COLO668 (cell line): ENCODE measurements around the gene MSL3B.

Experiments used
- DNase-seq: peaks from one replicate; lab custom pipeline; 2025; ENCODE audit not compliant: unreplicated experiment; lab: John Stamatoyannopoulos, UW

Gene MSL3B

DNA sequence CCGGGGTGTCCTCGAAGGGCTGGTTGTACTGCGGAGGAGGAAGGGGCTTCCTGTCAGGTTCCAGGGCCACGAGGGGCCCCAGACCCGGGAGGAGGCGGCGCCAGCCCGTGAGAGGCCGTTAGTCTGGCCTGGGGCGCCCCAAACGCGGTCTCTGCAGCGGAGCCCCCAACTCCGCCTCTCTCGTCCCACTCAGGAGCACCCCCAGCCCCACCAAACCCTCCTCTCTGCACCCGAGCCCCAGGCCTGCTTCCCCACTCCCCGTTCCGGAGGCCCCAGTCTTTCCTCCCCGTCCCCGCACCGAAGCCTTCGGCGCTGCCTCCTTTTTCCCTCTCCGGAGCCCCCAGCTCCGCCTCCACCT lies 14.3 kb downstream of the MSL3B start:
- peak; percentile 11 for DNase-seq

DNA sequence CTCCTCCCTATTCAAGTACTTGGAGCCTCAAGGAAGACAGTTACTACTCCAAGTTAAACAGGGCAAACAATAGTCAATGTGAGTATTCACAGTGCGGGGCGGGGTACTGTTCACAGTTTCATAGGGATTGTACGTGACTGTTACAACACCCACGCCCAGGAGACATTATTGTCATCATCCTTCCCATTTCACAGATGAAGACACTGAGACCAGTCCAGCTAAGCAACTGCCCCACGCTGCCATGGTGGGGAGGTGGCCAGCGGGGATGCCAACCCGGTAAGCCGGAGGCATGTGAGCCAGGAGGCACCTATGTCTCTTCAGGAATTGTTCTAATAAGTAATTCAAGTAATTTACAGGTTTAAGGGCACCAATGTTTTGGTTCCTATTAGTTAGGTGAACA lies 14.8 kb downstream of the MSL3B start:
- no peak for DNase-seq

DNA sequence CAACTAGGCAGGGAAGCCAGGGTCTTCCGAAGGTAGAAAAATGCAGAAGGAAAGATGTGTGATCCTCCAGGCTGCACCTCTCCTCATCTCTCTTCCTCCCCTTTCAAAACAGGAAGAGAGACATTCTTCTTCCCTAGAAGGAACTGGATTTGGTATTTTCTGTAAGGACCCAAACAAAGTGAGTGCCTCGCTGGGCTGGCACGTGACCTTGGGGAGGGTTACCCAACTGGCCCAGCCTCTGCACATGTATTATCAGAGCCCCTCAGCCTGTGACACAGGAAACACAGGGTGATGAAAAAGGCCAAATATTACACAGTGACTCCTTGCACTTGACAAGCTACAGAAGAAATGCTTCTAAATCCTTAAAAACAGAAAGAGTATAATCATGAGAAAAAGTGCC lies 16.1 kb downstream of the MSL3B start:
- DNase-seq = no peak

DNA sequence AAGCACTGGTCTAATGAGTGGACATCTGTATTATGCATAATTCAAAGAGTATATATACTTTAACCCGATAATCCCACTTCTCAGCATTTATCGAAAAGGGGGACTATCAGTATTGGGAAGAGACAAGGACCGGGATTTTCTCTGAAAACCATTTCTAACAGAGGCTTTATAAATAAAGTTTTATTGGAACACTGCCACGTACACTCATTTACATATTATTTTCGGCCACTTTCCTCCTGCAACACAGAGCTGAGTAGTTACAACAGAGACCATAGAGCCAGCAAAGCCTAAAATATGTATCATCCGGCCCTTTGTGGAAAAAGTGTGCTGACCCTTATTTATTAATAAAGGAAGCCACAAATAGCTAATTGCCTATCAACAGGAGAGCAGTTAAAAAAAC lies 17.0 kb downstream of the MSL3B start:
- no peak for DNase-seq

DNA sequence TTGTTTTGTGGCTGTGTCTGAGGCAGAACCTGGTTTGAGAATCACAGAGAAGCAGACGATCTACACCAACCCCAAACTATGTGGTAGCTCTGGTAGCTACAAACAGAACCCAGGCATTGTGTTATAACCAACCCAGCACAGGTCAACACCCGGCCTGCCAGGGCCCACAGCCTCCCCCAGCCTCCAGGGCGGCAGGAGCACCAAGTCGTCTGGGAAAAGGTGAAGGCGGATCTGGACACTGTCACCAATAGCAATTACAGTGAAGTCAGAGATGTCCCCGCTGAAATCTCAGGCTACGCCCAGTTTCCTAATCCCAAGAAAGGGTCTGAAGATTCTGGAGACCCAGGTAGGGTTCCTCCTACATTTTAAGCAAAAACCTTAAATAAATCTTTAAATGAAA lies 17.4 kb downstream of the MSL3B start:
- DNase-seq = no peak

DNA sequence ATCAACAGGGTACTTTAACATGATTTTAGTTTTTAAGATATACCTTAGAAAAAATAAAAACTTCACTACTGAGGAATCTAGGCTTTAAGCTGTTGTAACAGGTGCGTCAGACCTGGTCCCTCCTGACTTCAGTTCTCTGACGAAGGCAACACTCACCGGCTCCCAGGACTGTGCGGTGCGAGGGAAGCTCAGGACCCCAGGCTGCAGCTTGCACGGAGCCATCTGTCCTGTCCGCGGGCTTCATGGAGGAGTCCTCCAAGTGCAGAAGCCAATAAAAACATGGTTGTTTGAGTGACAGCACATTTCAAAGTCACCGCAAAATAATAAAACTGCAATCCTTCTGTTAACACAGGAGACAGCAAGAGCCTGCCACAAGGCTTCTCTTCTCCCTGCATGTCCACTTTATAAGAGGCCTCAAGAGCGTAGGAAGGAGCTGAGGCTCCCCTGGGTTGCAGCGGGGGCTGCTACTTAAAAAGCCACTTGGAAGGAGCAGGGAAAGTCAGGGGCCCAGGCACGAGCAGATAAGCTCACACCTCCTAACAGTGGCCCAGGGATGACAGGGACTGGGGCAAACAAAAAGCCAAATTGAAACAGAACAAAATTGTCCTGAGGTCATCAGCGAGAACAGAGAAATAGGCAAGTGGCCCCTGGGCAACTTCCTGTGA lies 18.4 kb downstream of the MSL3B start:
- DNase-seq = no peak

DNA sequence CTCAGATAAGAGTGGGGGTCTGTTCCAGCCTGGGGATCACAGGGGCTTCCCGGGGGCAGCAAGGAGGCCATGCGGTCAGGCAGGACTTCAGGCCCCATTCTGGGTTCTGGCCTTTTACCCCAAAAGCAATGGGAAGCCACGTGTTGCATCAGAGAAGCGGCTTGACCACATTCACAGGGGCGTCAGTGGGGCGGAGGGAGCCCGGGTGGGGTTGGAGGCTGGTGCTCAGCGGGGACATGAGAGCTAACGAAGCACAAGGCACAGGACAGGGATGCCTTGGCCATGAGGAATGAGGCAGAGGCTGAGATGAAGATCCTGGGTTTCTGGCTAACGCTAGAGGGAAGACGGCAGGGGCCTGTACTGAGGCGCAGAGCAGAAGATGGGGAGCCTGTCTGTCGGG lies 19.9 kb downstream of the MSL3B start:
- no peak for DNase-seq

DNA sequence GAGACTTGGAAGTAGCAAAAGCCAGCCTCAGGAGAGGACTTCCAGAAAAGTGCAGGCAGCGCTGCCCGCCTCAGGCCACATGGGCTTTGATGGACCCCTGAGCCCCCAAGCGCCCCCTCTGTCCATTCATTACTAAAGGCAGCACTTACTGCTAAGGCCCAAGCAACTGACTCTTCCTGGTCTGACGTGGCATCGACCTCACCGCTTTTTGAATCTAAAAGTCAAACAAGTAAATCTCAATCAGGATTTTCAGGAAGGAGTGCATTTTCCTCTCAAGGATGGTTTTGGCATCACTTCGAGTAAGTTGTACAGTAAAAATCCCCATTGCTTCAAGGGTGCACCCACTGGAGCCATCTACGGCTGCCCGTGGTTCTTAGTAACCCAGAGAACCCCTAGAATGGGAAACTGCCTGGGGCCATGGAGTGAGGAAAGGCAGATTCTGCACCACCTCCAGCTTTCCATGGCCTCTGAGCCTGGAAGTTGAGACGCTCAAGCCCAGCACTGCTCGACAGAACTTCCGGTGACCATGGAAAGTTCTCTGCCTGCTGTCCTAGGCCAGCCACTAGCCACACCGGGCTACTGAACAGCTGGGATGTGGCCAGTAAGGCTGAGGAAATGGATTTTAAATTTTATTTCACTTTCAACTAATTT lies 20.8 kb downstream of the MSL3B start:
- no peak for DNase-seq

DNA sequence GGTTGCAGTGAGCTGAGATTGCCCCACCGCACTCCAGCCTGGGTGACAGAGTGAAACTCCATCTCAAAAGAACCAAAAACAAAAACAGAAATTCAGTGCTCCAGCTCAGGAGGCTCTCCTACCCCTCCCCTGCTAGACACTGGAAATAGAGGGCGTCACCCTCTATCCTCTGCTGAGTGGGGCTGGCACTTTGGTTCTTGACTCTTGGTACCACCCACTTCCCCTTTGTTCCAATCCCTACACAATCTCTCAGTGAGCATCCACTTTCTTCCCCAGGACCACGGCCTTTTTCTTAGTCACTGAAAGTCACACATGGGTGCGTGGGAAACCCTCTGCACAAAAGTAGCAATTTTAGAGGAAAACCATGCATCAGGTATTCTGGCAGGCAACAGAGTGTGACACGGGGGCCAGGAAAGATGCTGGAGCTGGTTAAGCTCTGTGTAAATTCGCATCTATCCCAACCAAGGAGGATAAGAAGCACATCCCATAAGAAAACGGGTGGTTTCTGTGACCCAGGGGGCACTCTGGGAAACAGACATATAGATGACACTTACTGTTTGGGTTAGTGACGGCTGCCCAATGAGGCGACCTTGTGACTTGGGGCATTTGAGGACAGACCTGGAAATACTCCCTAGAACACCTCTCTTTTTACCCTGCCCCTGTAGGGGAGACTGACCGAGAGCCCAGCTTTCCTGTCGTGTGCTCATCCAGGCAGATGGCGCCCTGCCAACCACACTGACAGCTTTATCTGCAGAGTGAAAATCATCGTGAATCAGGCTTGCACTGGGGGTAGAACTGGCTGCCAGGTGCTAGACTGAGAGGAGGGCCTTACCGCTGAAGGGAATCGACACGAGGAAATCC lies 21.6 kb downstream of the MSL3B start:
- no peak for DNase-seq

DNA sequence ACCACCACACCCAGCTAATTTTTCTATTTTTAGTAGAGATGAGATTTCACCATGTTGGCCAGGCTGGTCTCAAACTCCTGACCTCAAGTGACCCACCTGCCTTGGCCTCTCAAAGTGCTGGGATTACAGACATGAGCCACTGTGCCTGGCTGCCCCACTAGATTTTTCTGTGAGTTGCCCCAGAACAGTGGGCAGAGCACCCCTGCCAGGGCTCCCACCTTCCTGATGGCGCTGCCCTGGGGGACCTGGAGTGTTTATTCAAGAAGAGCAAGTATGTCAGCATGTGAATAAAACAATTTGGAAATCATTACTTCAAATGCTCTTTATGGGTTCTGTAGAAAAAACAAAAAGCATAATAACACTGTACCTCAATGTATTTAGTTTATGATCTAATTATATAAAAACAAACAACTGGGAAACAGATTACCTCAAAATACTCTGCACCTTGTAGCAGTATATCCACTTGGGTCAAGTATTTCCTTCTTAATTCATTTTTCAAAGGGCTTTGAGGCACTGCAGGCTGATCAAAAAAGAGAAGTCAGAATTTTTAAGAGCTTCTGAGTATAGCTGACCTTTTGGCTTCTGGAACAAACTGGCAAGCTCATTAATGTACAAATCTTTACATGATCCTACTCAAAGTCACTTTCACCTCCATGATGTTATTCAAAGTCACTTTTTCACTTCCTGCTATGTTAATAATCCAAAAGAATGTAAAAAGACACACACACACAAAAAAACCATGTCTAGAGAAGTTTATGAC lies 22.7 kb downstream of the MSL3B start:
- no peak for DNase-seq

DNA sequence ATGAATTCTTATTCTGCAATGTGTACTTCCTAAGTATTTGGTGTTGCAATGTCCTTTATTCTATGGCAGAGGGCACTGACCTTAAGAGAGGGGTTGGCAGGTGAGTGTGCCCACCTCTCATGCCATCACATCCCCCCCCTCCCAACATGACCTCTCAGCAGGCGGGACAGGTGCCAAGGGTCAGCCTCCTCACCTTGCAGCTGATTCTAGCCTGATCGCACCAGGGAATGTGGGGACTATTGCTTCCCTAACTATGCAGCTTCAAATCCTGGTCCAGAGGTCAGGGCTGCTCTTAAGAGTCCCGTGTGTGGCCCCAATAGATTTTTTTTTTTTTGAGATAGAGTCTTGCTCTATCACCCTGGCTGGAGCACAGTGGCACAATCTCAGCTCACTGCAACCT lies 23.4 kb downstream of the MSL3B start:
- DNase-seq = no peak

DNA sequence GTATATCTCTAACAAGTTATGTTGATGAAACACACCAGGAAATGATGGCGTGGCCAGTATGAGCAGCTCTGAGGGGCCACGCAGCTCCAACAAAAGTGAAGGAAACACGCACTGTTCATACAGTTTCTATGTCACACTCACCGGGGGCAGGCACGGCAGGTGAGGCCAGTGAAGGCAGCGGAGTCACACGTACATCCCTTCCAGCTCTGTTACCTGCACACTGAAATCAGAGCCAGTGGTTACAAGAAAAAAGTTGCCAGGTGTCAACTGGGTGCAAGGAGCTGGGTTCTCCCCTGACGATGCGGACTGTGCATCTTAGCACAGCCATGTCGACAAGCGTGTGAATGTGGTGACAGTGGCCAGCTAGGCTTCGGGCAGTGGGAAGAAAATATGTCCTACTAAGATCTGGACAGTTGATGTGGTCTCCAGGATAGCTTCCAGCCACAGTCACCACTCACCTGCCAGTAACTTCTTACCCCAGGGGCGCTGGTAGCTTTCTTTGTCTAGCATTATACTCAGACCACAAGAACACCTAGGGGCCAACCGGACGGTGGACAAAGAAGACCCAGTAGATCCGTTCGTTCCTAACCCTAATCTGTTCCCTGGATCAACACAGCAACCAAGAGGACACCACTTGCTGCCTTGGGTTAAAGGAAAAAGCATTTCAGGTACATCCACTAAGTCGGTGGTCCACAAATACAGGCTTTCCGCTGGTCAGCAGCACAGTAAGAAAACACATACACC lies 23.9 kb downstream of the MSL3B start:
- DNase-seq = no peak

DNA sequence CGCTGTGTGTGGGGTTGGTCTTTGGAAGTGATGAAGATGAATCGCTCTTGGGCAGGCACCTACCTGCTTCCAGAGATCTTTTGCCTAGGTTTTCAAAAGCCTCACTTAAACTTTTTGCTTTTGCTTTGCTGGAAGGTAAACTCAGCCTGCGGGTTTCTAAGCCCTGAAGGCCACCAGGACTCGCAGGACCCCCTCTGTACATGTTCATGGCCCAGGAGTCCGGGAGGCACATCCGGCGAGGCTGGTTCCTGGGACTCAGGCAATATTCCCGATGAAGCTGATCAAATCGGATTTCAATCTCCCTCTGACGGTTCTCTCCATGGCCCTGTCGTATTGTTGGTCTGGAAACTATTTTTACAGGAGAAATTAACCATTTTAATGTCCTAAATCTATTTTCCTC lies 27.0 kb downstream of the MSL3B start:
- no peak for DNase-seq

DNA sequence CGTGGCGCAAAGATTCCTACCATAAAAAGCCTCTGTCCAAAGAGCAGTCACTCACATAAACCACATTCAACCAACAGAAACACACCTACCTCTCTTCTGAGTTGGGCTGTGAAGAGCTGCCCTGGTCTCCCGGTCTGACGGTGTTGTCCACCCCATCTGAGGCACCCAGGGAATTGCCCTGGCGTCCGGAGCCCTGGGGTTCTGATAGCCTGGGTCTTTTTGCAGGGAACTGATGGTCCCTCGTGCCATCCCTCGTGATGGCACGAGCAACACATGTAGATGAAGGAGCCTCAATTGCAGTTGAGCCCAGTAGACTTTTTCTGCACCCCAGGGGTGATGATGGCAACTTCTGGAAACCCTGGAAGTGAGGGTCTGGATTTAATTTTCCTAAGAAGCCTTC lies 27.7 kb downstream of the MSL3B start:
- DNase-seq = no peak

DNA sequence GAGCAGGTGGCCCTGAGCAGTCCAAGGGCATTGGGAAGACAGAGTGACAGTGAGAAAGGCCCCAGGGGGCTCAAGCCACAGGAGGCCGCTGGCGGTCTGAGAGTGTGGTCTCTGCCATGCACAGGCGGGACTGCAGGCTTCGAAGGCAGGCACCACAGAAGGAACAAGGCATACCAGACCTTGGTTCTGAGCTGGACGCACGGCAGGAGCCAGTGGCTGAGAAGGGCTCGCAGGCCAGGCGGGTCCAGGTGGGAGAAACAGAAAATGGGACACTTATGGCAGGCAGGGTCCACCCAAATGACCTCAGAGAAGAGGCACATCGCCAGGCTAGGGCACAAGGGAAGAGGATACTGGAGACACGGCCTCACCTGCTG lies 28.8 kb downstream of the MSL3B start:
- DNase-seq = no peak

DNA sequence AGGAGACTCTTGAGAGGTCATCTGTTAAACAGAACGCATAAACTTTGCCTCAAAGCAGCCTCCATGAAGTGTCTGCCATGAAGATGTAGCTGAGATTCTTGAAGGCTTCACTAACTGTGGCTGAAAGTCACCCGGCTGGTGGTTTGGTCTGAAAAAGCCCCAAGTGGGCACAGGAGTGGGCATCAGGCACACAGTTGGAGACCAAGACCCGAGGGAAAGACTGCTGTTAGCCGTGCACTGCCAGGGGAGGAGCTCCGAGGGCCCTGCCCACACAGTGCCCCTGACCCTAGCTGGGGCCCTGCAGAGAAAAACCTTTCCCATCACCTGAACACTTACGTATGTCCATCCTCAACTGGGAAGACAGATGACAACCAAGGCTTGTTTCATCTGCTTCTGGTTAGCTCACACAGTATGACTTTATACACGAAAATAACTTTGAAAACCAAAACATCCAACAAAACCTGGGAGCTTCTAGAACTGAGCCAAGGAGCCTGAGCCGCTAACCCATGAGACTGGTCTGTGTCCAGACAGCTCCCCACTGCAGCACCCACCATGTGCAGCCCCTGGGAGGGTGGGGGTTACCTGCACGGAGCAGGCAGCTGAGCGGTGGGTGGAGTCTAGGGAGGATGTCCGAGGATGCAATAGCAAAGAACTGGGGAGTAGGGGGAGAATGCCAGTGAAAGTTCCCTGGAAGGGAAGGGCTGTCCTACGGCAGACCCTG lies 29.3 kb downstream of the MSL3B start:
- DNase-seq = no peak

DNA sequence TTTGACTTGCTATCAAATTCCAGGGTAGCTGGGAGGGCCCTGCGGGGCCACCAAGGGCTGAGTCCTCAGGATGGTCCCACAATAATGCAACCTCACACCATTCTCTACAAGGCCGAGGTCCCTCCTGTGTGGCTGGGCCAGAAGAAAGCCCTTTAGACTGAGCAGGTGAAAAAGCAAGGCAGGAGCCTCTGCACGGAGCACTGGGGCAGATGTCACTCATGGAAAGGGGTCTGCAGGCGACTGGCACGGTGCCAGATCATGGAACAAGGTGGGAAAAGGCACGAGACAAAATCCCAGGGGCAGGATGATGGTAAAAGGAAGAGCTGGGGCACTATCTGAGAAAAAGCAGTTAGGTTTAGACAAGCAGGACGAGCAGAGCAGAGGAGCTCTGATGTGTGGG lies 29.9 kb downstream of the MSL3B start:
- DNase-seq = no peak

DNA sequence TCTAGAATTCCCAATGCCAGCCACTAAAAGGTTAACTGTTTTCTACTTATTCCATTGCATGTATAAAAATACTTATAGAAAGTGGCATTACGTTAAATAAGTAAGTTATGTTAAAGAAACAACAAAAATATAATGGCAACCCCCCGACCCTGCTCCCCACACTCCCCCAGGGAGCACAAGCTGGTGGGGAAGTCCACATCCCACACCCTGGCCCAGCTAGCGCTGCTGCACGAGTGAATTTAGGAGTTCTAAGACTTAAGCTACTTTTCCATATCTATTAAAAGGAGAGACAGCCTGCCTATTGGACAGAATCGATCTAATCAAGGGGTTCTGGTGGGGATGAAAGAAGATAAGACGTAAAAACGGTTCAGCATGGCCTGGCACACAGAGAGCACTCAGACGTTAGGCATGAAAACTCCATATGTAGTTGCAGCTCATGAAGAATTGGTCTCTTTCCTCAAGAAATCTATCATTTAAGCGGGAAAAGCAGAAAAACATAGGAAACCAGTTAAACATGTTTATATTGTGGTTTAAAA lies 30.4 kb downstream of the MSL3B start:
- DNase-seq = no peak

DNA sequence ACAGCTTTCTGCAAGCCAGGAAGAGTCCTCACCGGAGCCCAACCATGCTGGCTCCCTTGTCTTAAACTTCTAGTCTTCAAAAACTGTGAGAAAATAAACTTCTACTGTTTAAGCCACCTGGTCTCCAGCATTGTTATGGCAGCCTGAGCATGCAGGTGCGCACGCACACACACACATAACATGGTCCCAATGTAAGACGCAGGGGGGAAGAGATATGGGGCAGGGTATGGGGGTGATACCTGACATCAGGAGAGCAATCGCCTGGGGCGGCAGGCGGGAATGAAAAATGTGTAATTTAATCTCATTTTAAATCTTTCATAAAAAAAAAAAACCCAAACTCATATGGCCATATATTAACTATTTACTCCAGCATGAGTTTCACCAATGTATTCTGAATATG lies 31.8 kb downstream of the MSL3B start:
- DNase-seq = no peak
